NCI-H1694 treated with DMSO at 0.1 percent for 48 hours (cell line): ENCODE results near the gene KRT9.
A peak's percentile ranks its signal among the peaks of the same experiment; 100 is the strongest.
"Not testable (repeated sequence)": the region's sequence is repeated elsewhere in the genome, so short reads cannot be mapped to it uniquely, and the experiment has no call there.

Experiments used
- DNase-seq: peaks from one replicate; lab custom pipeline; 2025; lab: John Stamatoyannopoulos, UW

KRT9 gene

DNA sequence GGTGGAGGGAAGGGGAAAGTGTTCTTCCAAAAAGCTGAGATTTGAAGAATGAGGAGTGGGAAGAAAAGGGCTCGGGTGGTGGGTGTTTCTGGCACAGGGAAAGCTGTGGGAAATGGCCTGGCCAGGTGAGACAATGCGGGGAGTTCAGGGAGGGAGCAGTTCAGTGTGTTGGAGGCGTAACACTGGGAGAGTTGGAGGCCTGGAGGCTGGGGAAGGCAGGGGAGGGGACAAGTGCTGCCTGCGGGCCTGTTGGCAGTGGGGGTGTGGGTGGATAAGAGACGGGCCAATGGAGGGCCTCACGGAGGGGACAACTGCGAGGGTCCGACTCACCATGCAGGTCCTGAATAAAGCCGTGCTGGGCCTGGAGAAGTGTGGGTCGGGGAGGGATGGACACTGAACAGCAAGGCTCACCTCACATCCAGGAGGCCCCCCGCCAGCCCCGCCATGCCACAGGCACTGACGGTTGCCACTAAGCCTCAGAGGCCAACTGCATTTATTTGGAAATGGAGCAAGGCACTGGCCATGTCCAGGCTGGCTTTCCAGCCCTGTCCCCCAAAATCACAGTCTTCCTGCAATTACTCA, 25.9 kb downstream of the KRT9 start:
- no peak for DNase-seq

DNA sequence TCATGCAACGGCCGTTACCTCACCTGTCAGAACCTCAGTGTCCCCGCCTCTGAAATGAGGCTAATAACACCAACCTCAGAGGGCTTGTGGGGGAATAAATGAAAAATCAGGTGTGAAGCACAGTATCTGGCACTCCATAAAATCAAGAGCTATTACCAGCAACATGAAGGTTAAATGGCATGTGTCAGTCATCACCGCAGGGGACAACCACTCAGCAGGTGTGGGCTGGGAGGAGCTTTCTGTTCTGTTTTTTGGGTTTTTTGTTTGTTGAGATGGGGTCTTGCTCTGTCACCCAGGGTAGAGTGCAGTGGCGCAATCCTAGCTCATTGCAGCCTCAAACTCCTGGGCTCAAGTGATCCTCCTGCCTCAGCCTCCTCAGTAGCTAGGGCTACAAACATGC, 26.9 kb downstream of the KRT9 start:
- DNase-seq = no peak

DNA sequence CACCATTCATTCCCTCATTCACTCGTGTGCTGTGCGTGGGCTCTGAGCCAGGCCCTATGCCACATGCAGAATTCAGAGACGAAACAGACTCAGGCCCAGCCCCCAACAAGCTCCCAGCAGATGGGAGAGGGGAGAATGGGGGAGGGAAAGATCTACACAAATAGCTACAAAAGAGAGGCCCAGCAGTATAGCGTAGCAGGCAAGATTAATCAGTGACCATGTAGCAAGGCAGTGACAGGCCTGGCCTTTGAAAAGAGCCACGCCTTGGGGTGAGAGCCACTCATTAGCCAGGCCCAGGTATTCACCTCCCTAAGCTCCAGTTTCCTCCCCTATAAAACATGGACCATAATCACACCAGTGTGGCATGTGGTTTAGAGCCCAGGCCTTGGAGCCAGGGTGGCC, 27.4 kb downstream of the KRT9 start:
- peak; percentile 97 for DNase-seq

DNA sequence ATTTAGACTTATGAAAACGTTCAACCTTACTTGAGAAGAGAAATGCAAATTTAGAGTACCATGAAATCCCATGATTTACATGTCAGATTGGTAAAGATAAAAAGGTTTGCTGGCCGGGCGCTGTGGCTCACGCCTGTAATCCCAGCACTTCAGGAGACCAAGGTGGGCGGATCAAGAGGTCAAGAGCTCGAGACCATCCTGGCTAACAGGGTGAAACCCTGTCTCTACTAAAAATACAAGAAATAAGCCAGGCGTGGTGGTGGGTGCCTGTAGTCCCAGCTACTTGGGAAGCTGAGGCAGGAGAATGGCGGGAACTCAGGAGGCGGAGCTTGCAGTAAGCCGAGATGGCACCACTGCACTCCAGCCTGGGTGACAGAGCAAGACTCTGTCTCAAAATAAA, 29.1 kb downstream of the KRT9 start:
- DNase-seq = not testable (repeated sequence)

DNA sequence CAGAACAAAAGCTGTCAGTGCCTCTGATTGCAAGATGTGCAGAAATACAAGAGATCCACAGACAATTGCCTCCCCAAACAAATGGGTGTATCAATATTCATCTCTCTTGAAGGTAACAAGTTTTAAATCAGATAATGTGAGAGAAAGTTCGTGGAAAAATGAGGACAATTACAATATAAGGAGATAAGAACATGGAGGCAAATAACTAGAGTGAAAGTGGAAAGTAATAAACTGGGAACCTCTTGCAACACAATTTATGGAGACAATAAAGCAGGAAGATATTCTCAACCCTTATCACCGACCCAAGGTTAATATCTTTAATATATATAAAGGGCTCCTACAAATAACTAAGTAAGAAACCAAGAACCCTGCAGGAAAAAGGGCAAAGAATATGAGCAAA, 29.5 kb downstream of the KRT9 start:
- DNase-seq = no peak

DNA sequence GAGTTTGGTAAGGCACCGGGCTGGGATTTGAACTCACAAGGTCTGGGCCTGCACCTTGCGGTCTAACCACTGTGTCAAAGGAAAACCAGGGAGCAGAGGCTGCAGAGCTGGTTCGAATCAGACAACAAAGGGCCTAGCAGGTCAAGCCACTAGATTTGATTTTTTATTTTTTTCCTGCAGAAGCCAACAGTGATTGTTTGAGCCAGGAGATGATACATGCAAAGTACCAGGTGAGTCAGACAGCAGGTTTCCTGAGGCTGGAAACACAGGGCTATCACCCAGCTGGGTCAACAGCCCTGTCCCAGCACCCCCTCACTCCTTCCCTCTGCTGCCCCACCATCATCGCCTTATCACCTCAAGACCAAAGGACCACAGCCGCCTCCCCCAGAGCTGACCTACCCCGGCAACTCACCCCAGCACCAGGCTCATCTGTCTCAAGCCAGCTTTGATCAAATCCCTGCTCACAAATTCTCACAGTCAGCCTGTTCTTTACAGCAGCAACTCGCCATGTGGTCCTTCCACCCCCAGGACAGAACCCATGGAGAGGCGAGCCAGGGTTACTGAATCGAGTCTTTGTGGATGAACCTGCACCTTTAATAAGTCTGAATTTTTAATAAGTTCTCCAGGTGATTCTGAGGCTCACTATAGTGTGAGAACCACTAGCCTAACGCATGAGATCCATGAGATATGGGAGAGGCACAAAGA, 30.8 kb downstream of the KRT9 start:
- DNase-seq = no peak

DNA sequence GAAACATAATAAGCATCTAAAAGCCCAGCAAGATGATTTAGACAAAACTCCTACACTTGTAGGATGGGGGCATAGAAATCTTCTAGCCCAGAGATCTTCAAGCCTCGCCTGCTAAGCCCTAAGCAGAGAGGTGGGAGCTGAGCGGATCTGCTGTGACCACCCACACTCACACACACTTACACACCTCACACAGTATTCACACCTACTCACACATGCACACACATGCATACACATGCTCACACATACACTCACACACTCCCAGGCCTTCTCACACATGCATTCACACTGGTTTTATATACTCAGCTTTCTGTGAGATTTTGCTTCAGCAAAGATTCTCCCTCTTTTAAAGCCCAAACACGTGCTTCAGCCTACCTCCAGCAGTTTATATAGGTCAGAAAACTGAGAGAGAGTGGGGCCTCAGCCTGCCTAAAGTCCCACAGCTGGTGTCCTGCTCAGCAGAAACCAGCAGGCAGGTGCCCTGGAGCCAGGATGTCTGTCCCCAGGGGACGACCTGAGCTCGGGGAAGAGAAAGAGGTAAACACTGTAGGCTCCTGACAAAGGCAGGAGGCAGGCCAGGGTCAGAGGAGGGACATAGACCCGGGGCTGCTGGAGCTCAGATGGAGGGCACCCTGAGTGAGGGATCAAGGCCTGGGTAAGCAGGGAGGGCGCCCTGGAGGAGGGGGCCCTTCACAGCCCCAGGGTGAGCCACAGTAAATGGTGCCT, 31.7 kb downstream of the KRT9 start:
- no peak for DNase-seq

DNA sequence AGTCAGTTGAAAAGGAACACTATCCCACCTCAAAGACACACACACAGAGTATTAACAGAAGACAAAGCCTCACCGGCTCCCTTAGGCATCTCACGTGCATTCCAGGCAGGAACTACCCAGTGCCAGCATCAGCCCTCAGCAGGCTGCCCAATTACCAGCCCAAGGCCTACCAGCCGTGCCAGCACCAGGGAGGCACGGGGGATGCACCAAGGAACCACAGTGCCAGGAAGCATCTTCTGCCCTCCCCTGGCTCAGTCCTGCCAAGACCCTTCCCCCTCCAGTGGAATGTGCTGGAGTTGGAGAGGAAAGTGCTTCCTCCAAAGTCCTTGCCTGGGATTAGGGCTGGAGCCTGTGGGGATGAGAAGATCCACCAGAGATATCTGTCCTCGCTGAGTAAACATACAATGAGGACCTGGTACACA, 32.8 kb downstream of the KRT9 start:
- no peak for DNase-seq

DNA sequence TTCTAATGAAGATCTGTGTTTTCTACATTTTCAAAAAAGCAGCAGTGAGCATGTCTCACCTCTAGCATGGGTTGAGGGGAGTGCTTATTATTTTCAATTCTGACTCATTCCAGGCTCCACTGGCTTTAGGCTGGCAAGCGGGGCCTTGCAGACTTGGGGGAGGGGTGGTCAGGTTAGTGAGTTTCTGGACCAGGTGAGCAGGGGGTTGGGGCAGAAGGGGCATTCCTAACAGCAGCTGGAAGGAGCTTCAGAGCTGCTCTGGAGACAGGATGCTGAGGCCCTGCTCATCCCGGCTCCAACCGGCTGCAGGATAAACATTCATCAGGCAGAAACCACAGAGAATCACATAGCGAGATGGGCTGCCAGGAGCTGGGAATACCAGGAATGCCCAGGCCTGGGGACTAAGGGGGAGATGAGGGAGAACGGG, 33.3 kb downstream of the KRT9 start:
- DNase-seq = no peak

DNA sequence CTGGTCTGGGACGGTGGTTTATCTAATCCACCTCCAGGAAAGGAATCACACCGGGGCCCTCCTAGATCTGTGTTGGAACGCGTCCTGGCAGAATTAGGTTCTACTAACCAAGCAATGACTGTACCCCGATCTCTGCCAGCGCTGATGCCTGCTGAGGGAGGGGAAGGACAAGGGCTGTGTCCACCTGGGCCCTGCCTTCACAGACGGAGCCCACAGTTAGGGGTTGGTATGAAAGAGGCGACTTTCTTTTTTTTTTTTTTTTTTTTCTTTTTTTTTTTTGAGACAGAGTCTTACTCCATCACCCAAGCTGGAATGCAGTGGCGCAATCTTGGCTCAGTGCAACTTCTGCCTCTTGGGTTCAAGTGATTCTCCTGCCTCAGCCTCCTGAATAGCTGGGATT, 33.9 kb downstream of the KRT9 start:
- DNase-seq = no peak

DNA sequence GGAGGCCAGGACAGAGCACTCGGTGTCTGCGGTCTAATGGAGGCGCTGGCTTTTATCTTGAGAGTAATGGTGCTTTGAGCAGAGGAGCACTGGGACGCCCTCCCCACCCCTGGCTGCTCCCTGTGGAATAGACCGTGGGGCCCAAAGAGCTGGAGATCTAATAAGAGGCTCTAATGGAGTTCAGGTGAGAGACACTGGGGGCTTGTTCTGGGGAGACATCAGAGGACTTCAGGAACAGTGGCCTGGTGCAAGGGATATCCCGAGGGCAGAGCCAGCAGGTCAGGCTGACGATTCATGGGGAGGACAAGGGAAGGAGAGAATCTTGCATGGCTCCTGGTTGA, 34.3 kb downstream of the KRT9 start:
- DNase-seq = no peak

DNA sequence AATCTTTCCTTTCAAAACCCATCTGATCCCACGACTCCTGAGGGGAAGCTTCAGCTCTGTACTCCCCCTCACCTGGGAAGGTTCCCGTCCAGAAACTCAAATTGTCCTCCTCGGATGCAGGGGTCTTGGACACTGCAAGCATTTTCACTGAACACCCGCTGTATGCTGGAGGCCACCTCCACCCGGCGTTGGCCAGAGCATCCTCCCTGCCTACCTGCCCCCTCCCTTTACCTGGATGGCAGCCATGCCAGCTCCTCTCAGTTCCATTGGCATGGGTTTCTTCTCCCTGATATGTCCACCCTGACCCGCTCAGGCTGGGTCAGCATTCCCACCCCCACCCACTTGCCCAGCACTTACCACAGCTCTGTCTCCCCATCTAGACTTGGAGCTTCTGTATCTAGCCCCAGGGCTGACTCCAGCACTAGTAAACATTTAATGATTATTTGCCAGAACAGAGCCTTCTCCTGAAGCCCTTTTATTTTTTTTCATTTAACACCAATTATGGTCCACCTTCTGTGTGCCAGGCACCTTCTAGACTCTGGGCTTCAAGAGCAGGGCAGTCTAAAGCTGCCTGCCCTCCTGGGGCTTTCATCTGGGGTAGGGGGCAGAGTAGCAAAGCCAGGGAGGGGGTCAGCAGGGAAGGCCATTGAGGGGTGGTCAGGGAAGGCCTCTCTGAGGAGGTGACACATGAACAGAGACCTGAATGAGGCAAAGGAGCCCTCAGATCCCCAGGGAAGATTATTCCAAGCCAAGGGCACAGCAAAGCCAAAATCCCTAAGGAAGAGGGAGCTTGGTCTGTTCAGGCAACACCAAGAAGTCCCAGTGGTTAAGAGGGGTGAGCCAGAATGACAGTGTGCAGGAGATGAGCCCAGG, 34.9 kb downstream of the KRT9 start:
- DNase-seq = no peak

DNA sequence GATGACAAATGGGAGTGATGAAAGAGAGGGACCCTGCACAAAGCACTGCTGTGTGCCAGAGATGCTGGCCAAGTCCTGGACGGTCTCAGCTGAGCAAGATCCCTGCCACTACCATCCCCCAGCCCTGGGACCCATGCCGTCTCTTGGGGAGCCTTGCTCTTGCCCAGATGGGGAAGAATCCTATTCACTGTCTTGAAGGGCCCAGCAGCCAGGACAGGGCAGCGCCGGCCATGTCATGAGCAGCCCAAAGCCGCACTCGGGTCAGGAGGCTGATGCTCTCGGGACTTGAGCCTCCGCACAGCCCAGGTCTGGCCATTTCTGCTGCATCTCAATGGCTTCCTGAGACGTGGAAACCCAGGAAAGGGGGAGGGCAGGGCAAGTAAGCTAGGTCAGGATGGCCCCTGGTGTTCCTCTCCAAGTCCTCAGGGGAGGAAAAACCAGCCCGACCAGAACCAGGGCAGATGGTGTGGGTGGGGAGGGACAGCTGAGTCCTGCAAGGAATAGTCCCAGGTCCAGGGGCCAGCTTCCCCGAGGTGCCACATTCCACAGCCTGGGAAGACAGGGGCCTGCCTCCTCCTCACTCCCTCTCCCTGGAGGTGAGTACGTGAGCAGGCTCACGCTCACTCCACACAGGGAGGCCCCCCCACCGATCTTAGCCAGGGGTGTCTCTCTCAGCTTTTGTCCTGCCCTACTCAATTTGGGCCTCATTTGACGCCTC, 35.9 kb downstream of the KRT9 start:
- DNase-seq = no peak

DNA sequence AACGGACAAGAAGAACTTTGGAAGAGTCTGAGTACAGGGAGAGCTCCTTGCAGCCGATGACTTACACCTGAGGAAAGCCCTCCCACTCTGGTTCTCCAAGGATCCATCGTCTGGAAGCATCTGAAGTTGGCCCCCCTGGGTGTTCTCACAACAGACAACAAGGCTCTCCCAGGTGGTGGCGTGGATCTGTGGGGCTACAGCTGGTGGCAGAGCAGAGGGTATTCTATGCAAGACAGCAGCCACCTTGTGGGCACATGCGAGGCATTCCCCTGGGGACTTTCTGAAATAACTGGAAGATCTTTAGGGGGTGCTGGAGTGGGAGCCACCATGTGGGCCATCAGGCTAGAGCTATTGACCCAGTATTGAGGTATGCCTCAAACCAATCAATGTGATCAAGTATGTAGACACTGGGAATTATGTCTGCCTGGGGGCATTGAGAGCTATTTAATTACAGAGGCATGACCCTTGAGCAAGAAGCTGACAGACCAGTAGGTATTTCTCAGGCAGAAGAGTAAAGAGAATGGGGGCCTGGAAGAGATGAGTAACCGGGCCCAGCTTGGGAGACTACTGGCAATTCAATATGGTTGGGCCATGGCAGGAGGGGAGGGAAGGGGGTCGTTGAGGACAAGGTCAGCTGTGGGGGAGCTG, 36.8 kb downstream of the KRT9 start:
- no peak for DNase-seq

DNA sequence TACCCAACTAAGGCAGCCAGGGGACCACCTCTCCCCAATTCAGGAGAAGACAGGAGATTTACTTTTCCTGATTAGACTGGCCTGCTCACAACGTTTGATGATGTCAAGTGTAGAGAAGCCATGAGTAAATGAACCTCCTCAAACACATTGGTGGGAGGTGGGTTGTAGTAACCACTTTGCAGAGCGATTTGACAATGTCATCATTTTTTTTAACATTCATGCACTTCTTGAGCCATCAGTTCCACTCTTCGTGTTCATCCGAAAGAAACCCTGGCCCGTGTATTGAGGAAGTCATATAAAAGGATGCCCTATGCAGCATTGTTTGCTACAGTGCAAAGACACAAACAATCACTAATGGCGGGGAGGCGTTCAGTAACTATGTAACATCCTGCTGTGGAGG, 38.2 kb downstream of the KRT9 start:
- DNase-seq = no peak

DNA sequence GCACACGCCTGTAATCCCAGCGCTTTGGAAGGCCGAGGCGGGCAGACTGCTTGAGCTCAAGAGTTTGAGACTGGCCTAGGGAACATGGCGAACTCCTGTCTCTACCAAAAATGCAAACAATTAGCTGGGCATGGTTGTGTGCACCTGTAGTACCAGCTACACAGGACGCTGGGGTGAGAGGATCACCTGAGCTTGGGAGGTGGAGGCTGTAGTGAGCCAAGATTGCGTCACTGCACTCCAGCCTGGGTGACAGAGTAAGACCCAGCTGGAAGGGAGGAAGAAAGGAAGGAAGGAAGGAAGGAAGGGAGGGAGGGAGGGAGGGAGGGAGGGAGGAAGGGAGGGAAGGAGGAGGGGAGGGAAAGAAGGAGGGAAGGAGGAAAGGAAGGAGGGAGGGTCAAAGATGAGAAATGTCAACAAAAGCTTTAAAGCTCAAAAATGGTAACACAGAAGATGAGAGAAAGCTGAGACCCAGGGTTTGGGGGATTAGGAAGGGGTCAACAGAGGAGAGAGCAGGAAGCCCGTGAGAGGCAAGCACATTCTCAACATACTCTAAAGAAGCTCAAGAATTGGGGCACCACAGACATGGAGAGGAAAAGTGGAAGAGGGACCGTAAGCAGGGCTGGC, 38.8 kb downstream of the KRT9 start:
- no peak for DNase-seq

DNA sequence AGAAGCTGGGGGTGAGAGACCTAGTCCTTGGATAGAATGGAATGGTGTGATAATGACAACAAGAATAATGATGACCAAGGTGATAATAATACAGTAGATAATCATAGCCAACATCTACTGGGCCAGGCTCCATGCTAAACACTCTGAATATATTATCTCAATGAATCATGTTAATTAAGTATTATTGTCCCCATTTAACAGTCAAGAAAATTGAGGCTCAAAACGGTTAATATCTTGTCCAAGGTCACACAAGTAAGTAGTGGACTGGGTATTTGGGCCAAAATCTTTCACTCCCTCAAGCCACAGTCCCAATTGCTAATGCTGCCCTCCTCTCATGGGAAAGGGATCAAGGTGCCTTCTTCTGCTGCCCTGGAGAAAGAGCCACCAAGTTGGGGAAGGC, 39.9 kb downstream of the KRT9 start:
- no peak for DNase-seq

DNA sequence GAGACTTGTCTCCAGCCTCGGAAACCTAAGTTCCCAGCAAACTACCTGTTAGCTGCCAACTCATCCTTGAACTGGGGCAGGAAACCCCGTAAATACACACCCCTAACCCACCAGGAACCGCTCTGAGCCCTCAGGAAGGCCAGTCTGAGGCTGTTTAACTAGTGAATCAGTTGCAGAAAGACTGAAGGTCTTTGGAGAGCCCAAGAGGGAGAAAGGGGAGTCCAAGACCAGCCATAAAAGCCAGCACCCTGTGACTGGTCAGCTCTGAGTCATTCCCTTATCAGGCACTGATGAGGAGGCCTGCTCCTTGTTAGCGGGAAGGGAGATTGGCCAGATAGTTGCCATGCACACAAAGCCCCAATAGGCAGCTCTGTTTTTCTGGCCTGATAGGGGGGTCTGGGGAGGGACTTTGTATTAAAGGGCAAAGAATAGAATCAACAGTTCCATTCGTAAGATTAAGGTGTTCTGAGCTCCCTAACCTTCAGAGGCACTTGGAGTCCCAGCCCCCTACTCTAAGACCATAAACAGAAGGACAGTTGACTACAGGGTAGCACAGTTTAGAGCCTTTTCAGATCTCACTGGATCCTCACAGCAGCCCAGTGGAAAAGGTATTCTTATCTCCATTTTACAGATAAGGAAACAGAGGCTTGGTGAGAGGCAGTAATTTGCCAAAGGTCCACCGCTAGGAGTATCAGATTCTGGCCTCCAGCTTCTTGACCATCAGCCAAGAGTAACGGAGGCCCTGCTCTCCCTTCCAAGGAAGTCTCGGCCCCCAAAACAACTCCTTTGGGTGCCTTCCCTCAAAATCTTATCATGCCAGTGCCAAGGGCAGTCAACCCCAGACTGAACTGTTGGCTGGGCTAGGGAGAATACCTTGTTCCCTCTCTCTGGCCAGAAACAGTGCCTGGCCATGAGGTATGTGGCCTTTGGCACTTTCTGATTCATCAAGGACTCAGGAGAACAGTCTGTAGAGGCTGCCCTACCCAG, 41.5 kb downstream of the KRT9 start:
- no peak for DNase-seq

DNA sequence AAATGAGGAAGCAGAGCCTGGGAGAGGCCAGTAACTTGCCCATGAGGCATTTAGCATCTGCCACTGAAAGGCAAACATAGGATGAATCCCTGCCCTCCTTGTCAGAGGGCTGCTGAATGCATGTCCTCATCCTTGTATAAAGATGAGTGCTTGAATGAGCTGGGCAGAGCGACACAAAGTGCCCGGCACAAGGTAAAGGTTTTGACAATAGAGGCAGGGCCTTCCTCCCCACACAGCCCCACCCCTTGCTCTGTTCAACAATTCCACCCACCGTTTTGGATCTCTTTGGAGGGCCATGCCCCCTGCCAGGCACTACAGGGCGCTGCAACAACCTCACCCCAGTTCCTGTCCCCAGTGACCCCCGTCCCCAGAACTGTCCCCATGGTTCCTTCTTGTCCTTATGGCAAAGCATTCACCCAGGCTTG, 42.4 kb downstream of the KRT9 start:
- DNase-seq = no peak

DNA sequence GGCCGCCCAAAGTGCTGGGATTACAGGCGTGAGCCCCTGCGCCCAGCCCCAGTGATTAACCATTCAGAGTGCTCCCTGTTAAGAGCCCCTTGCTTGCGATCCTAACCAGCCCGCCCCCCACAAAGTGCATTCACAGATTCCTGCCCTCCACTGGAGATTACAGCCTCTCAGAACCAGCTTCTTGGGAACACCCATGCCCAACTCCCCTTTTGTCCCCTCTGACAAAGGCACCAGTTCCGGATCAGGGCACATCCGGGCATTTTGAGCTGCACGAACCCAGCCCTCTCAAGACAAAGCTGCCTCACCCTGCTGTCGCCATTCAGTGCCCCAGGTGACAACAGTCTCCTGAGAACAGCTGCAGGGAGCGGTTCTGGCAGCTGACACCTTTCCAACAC, 42.9 kb downstream of the KRT9 start:
- DNase-seq = peak; percentile 15
